HCT116 (cell line): ENCODE results near the gene ZBTB42.
"Not testable (repeated sequence)": the region's sequence is repeated elsewhere in the genome, so short reads cannot be mapped to it uniquely, and the experiment has no call there.

ENCODE experiments used
- CTCF ChIP-seq, 3 experiments: fragments of 200-600 bp in 1 of 3; sonication (generic) in 1 of 3; IDR thresholded peaks in 2 of 3; conservative IDR thresholded peaks in 1 of 3; 2 replicates each; pipeline ENCODE4 v1.5.1; 2012 to 2017; ENCODE audit warnings: low read depth in 2 of 3, low read length in 2 of 3, antibody characterized with exemption in 1 of 3, borderline replicate concordance in 1 of 3, control low read depth in 1 of 3, mild to moderate bottlenecking in 1 of 3, mixed read lengths in 1 of 3, mixed run types in 1 of 3, moderate library complexity in 1 of 3; ENCODE audit not compliant: insufficient read depth in 1 of 3
- EGR1 ChIP-seq: IDR thresholded peaks from 2 replicates; pipeline ENCODE4 v1.6.1; 2012; ENCODE audit warnings: low read depth
- POLR2AphosphoS5 ChIP-seq: IDR thresholded peaks from 2 replicates; pipeline ENCODE4 v1.6.1; 2011; ENCODE audit warnings: mild to moderate bottlenecking, low read depth, low read length, moderate library complexity
- ZFX ChIP-seq: fragments of 450-650 bp; IDR thresholded peaks from 2 replicates; pipeline ENCODE4 v1.6.1; 2017
- ZNF274 ChIP-seq: fragments of 200-500 bp; sonication (Bioruptor generic); IDR thresholded peaks from 2 replicates; pipeline ENCODE4 v1.6.1; 2014; ENCODE audit warnings: mild to moderate bottlenecking, low read depth, low read length, inconsistent platforms
- TF ChIP-seq, protein P1 (sequence below): IDR thresholded peaks from 2 replicates; pipeline ENCODE4 v1.6.1; 2012
- TF ChIP-seq, protein P2 (sequence below): IDR thresholded peaks from 2 replicates; pipeline ENCODE4 v1.6.1; 2012

DNA sequence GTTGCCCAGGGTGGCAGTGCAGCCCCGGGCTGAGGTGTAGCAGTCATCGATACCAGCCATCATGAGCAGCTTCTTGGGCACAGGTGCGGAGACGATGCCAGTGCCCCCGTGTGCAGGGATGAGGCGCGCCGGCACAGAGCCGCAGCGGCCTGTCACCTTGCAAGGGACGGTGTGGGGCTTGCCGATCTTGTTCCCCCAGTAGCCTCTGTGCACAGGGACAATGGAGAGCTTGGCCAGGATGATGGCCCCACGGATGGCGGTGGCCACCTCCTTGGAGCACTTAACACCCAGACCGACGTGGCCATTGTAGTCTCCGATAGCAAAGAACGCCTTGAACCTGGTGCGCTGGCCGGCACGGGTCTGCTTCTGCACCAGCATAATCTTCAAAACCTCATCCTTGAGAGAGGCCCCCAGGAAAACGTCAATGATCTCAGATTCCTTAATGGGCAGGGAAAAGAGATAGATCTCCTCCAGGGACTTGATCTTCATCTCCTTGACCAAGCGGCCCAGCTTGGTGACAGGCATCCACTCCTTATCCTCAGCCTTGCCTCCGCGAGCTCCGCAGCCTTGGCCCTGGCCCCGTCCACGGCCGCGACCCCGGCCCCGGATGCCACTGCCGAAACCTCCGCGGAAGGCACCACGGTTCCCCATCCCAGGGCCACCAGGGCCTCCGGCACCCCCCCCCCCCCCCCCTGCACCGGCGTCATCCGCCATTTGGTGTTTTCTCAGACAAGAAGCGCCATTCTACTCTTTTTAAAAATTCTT lies 35.5 kb downstream of the ZBTB42 start:
- not testable (repeated sequence) for TF ChIP-seq ZFX; ZNF274; CTCF (IDR thresholded peaks at IDR 0.05 in 2 of 3, conservative IDR thresholded peaks at IDR 0.05 in 1 of 3; ENCODE audit: borderline replicate concordance in 1 of 3, insufficient read depth in 1 of 3, low read depth in 2 of 3, low read length in 2 of 3); EGR1; POLR2AphosphoS5
- TF ChIP-seq, protein P1, sequence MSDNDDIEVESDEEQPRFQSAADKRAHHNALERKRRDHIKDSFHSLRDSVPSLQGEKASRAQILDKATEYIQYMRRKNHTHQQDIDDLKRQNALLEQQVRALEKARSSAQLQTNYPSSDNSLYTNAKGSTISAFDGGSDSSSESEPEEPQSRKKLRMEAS, result not testable (repeated sequence)
- TF ChIP-seq, protein P2, sequence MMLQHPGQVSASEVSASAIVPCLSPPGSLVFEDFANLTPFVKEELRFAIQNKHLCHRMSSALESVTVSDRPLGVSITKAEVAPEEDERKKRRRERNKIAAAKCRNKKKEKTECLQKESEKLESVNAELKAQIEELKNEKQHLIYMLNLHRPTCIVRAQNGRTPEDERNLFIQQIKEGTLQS, result not testable (repeated sequence)
